Body of pancreas (tissue), 4 donors: Measurements from ENCODE around the gene IP6K2.

Experiments used
- POLR2A ChIP-seq, 3 donors: fragments of 450-650 bp; IDR thresholded peaks; one replicate each; pipeline ENCODE4 v1.6.1; 2016; ENCODE audit warnings: antibody characterized with exemption in 3 of 3, mild to moderate bottlenecking in 2 of 3
- TF ChIP-seq, protein P1 (sequence below), 7 experiments: fragments of 450-650 bp in 4 of 7; fragments of 200-600 bp in 3 of 7; sonication (generic) in 3 of 7; IDR thresholded peaks; one replicate each; pipeline ENCODE4 v1.5.1; 2016 to 2019; ENCODE audit warnings: antibody characterized with exemption in 7 of 7

DNA sequence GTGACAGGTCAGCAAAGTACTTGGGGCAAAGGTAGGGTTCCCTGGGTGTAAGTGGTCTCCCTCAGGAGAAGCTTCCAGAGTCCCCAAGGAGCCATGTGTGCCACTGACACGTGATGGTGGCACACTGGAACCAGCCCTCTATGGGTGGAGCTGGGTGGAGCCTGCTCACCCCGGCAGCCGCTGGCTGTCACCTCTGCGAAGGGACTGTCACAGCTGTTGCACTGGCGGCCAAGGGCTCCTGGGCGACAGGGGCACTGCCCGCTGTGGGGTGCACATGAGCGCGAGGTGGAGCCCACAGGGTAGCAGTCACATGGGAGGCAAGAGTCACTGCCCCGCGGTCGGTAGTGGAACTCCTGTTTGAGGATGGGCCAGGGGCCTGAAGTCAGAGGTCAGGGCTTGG is 66.3 kb downstream of the IP6K2 start:
- TF ChIP-seq, protein P1, sequence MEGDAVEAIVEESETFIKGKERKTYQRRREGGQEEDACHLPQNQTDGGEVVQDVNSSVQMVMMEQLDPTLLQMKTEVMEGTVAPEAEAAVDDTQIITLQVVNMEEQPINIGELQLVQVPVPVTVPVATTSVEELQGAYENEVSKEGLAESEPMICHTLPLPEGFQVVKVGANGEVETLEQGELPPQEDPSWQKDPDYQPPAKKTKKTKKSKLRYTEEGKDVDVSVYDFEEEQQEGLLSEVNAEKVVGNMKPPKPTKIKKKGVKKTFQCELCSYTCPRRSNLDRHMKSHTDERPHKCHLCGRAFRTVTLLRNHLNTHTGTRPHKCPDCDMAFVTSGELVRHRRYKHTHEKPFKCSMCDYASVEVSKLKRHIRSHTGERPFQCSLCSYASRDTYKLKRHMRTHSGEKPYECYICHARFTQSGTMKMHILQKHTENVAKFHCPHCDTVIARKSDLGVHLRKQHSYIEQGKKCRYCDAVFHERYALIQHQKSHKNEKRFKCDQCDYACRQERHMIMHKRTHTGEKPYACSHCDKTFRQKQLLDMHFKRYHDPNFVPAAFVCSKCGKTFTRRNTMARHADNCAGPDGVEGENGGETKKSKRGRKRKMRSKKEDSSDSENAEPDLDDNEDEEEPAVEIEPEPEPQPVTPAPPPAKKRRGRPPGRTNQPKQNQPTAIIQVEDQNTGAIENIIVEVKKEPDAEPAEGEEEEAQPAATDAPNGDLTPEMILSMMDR (IDR thresholded peaks at IDR 0.05), result no peak
- TF ChIP-seq POLR2A (IDR thresholded peaks at IDR 0.05), result no peak
